Measurements from ENCODE around the gene SUCNR1.
"Not testable (repeated sequence)": the region's sequence is repeated elsewhere in the genome, so short reads cannot be mapped to it uniquely, and the experiment has no call there.

SUCNR1 gene

DNA sequence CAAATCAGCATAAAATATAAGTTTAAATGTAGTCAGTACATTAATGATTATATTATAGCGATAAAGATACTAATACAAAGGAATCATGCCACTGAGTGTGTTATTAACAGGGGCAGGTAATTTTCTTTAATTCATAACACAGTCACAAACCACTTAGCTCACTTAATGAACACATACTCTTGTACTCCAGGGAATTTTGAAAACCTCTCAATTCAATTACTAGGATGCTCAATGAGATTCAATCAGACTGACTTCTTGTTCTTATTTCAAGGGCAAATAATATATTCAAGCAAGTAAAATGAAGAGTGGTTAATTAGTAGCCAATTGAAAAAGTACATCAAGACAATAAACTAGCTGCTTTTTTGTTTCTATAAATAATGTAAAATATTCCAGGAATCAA, 5.8 kb upstream of the SUCNR1 start:
- in situ Hi-C loops (cut with MboI; ENCODE audit: low pct_unique_long_range_greater_than_20kb, low sequenced_read_pairs): no loop called here
- no peak for DNase-seq

DNA sequence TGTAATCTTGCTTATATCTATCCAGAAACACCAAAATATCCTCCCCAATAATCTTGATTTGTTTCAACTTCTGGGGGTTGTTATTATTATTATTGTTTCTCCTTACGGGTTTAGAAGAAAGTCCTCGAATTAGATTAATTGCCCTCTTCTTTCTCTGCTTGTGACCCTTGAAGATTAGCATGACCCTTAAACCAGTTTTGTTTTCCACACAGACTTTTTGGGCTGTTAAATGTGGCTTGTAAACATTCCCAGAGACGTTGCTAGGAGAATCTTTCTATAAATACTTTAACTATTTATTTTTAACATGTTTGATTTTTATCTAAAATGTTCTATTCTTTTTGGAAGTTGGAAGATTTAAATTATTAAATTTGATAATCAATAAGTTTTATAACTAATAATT, 4.3 kb upstream of the SUCNR1 start:
- in situ Hi-C loops (cut with MboI; ENCODE audit: low pct_unique_long_range_greater_than_20kb, low sequenced_read_pairs): no loop called here
- DNase-seq: no peak

- DNase-seq: peak; percentile 99
- in situ Hi-C loops (cut with MboI; ENCODE audit: low pct_unique_long_range_greater_than_20kb, low sequenced_read_pairs): no loop called here
Observed at GRCh38 chr3:151871639-151872468, 1.6 kb upstream of the SUCNR1 start.

DNA sequence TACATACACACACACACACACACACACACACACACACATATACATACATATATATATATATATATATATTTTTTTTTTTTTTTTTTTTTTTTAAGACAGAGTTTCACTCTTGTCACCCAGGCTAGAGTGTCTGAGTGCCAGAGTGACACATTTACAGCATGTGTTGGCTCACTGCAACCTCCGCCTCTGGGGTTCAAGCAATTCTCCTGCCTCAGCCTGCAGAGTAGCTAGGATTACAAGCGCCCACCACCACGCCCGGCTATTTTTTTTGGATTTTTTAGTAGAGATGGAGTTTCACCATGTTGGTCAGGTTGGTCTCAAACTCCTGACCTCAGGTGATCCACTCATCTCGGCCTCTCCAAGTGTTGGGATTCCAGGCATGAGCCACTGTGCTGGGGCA, 636 bp downstream of the SUCNR1 start:
- in situ Hi-C loops (cut with MboI; ENCODE audit: low pct_unique_long_range_greater_than_20kb, low sequenced_read_pairs): not testable (repeated sequence)
- peak; percentile 53 for DNase-seq

DNA sequence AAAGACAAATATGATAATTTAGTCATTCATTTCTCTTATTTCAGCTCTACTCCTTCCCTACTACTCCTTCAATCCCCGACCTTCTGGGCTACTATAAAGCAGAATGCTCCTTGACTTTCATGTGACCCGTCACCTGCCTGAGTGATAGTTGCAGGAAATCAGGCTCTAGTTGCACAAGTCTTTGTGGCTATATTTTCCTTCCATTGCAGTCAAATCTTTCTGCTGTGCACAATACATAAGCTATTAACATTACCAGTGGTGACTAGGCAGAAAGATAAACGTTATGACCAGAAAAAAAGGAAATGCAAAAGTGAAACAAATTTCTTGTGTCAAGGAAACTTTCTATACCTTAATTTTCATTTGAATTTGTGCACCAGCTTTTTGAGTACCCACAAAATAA, 2.3 kb downstream of the SUCNR1 start:
- peak; percentile 88 for DNase-seq
- in situ Hi-C loops (cut with MboI; ENCODE audit: low pct_unique_long_range_greater_than_20kb, low sequenced_read_pairs): no loop called here

- no peak for DNase-seq
- in situ Hi-C loops (cut with MboI; ENCODE audit: low pct_unique_long_range_greater_than_20kb, low sequenced_read_pairs): no loop called here
Observed at GRCh38 chr3:151877269-151877668, 3.8 kb downstream of the SUCNR1 start.

DNA sequence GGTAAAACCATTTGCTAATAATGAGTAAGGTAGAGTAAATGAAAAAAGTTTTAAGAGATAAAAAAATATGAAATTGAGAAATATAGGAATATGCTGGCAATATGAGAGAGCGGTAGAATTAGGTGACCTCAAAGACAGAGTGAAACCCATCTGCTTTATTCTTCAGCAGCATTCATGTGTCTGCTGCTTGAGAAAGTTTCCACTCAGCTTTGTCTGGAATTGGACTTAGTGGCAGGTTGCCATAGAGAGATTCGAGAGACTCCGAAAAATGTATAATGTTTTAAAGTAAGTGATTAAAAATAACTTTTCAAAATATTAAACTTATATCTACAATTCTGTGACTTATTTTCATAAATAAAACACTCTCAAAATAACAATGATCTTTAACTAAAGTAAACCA, 5.0 kb downstream of the SUCNR1 start:
- no peak for DNase-seq
- in situ Hi-C loops (cut with MboI; ENCODE audit: low pct_unique_long_range_greater_than_20kb, low sequenced_read_pairs): no loop called here

GRCh38 chr3:151879037-151879436, 5.6 kb downstream of the SUCNR1 start:
- in situ Hi-C loops (cut with MboI; ENCODE audit: low pct_unique_long_range_greater_than_20kb, low sequenced_read_pairs): no loop called here
- no peak for DNase-seq

GRCh38 chr3:151879679-151880415, 6.4 kb downstream of the SUCNR1 start:
- in situ Hi-C loops (cut with MboI; ENCODE audit: low pct_unique_long_range_greater_than_20kb, low sequenced_read_pairs): no loop called here
- DNase-seq: no peak

GRCh38 chr3:151880416-151880690, 6.9 kb downstream of the SUCNR1 start:
- in situ Hi-C loops (cut with MboI; ENCODE audit: low pct_unique_long_range_greater_than_20kb, low sequenced_read_pairs): no loop called here
- DNase-seq: no peak

GRCh38 chr3:151881137-151881536, 7.7 kb downstream of the SUCNR1 start:
- in situ Hi-C loops (cut with MboI; ENCODE audit: low pct_unique_long_range_greater_than_20kb, low sequenced_read_pairs): no loop called here
- no peak for DNase-seq

DNA sequence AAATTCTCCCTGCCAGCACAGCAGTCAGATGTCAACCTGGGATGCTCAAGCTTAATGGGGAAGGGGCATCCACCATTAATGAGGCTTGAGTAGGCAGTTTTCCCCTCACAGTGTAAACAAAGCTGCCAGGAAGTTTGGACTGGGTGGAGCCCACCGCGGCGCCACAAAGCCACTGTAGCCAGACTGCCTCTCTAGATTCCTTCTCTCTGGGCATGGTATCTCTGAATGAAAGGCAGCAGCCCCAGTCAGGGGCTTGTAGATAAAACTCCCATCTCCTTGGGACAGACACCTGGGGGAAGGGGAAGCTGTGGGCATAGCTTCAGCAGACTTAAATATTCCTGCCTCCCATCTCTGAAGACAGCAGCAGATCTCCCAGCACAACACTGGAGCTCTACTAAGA, 12.0 kb downstream of the SUCNR1 start:
- in situ Hi-C loops (cut with MboI; ENCODE audit: low pct_unique_long_range_greater_than_20kb, low sequenced_read_pairs): not testable (repeated sequence)

DNA sequence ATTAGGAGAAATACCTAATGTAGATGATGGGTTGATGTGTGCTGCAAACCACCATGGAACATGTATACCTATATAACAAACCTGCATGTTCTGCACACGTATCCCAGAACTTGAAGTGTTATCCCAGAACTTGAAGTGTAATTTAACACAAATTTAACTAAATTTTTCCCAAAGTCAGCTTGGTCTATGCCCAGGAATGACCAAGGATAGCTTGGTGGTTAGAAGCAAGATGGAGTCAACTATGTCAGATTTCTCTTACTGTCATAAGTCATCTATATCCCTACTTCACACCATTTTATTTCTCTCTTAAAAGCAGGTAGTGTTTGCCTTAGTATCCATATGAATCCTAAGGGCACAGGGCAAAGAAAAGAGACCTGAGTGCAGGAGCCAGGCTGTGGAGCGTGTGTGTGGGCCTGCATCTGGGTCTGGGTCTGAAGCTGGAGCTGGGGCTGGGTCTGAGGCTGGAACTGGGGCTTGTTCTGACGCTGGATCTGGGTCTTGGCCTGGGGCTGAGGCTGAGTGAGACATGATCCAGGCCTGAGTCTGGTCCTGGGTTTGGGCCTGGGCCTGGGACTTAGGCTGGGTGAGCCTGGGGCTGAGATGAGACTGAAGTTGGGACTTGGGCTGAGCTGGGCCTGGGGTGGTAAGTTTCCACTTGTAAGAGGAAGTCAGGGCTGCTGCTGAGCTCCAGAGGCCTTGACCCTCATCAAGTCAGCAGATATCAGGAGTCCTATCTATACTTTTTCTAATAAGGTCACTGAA, 14.2 kb downstream of the SUCNR1 start:
- in situ Hi-C loops (cut with MboI; ENCODE audit: low pct_unique_long_range_greater_than_20kb, low sequenced_read_pairs); DNase-seq: not testable (repeated sequence)

More for the DNA sequence above, 12.0 kb downstream of the SUCNR1 start:
- DNase-seq: not testable (repeated sequence)

- peak; percentile 60 for DNase-seq
- in situ Hi-C loops (cut with MboI; ENCODE audit: low pct_unique_long_range_greater_than_20kb, low sequenced_read_pairs): no loop called here
Observed at GRCh38 chr3:151890721-151891141, 17.3 kb downstream of the SUCNR1 start.

DNA sequence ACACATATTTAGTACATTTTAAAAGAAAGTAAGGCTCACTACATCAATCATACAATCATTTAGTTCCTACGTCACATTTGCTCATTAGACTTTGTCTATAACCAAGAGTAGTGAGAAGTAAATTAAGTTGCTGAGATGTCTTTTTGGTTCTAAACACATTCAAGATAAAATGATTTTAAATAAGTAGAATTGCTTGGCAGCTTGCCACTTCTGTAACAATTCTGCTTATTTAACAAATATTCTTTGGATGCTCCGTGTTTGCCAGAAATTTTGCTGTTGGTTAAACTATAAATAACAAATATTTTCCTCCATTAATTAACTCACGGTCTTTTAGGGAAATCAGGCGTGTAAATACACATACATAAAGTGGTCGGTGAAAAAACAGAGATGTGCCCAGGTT, 18.3 kb downstream of the SUCNR1 start:
- in situ Hi-C loops (cut with MboI; ENCODE audit: low pct_unique_long_range_greater_than_20kb, low sequenced_read_pairs): no loop called here
- no peak for DNase-seq

DNA sequence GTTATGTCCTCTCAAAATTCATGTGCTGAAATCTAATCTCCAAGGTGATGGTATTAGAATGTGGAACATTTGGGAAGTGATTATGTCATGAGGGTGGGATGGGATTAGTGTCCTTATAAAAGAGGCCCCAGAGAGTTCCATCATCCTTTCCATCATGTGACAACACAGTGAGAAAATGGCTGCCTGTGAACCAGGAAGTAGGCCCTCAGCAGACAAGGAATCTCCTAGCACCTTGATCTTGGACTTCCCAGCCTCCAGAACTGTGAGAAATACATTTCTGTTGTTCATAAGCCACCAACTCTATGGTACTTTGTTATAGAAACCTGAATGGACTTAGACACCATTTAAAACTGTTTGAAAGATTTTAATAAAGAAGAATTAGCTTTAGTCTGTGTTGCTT, 20.8 kb downstream of the SUCNR1 start:
- in situ Hi-C loops (cut with MboI; ENCODE audit: low pct_unique_long_range_greater_than_20kb, low sequenced_read_pairs): no loop called here

DNA sequence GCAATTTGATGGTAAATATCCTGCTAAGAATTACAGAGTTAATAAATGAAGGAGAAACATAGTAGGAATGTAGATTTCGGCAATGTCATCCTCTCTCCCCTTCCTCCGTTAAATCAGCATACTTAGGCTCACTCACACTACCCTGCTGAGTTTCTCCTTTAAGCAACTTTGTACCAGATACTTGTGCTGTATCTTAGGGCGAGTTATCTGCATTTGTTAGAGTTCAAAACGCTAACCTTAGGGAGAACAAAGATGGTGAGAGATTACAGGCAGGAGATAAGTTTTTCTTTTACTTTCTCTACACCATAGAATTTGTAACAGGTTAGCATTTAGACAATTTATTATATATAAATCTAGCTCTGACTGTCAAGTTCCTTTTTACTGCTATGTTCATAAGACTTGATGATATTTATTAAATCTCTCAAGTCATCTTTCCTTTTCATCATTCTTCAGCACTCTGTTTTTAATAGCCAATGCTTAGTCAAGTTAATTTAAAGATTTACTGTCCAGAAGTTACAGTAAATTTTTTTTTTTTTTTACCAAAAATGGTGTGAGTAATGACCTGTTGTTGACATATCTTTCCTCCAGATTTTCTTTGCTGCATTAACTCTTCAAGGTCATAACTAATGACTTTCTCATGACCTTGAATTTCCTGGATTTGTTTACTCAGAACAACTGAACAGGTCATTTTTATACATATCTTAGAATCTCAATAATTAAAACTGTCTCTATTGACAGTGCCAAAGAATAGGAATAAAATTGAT, 22.2 kb downstream of the SUCNR1 start:
- no peak for DNase-seq
- in situ Hi-C loops (cut with MboI; ENCODE audit: low pct_unique_long_range_greater_than_20kb, low sequenced_read_pairs): no loop called here

More for the DNA sequence above, 20.8 kb downstream of the SUCNR1 start:
- DNase-seq: no peak

- no peak for DNase-seq
- in situ Hi-C loops (cut with MboI; ENCODE audit: low pct_unique_long_range_greater_than_20kb, low sequenced_read_pairs): no loop called here
Observed at GRCh38 chr3:151896246-151897012, 23.0 kb downstream of the SUCNR1 start.

DNA sequence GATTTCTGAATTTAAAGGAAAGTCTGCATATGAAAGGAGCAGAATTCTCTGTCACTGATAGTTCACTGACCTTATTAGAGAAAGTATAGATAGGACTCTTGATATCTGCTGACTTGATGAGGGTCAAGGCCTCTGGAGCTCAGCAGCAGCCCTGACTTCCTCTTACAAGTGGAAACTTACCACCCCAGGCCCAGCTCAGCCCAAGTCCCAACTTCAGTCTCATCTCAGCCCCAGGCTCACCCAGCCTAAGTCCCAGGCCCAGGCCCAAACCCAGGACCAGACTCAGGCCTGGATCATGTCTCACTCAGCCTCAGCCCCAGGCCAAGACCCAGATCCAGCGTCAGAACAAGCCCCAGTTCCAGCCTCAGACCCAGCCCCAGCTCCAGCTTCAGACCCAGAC, 24.7 kb downstream of the SUCNR1 start:
- DNase-seq; in situ Hi-C loops (cut with MboI; ENCODE audit: low pct_unique_long_range_greater_than_20kb, low sequenced_read_pairs): not testable (repeated sequence)

All from KBM-7 (cell line).